Hepatocyte (in vitro differentiated cells): ENCODE results near the gene MYH11.

ENCODE experiments used
- EZH2 ChIP-seq: fragments of 200-600 bp; sonication (generic); IDR thresholded peaks from 2 replicates; pipeline ENCODE4 v1.6.1; 2016; ENCODE audit warnings: antibody characterized with exemption, mild to moderate bottlenecking, borderline replicate concordance
- EZH2phosphoT487 ChIP-seq: fragments of 200-600 bp; sonication (generic); IDR thresholded peaks from one replicate; pipeline ENCODE4 v1.6.1; 2018; ENCODE audit warnings: antibody characterized with exemption, mild to moderate bottlenecking, low read depth, moderate library complexity; ENCODE audit not compliant: unreplicated experiment, severe bottlenecking
- TF ChIP-seq, protein P1 (sequence below): fragments of 200-600 bp; sonication (generic); IDR thresholded peaks from 2 replicates; pipeline ENCODE4 v1.5.1; 2016; ENCODE audit warnings: antibody characterized with exemption, mild to moderate bottlenecking; ENCODE audit not compliant: poor library complexity

DNA sequence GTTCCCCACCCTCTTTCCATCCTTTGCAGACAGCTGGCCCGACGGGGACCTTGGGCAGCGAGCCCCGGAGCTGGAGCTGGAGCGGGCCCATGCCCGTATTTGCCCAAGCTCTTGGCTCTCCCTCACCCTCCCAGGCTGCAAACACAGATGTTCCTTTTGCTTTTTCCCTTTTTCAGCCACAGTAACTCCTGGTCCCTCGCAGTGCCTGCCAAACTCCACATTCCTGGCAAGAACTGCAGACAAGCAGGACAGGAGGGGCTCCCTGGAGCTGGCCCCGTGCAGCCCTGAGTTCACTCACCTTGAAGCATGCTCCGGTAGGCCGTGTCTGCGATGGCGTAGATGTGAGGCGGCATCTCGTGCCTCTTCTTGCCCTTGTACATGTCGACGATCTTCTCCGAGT, 33.9 kb downstream of the MYH11 start:
- TF ChIP-seq, protein P1, sequence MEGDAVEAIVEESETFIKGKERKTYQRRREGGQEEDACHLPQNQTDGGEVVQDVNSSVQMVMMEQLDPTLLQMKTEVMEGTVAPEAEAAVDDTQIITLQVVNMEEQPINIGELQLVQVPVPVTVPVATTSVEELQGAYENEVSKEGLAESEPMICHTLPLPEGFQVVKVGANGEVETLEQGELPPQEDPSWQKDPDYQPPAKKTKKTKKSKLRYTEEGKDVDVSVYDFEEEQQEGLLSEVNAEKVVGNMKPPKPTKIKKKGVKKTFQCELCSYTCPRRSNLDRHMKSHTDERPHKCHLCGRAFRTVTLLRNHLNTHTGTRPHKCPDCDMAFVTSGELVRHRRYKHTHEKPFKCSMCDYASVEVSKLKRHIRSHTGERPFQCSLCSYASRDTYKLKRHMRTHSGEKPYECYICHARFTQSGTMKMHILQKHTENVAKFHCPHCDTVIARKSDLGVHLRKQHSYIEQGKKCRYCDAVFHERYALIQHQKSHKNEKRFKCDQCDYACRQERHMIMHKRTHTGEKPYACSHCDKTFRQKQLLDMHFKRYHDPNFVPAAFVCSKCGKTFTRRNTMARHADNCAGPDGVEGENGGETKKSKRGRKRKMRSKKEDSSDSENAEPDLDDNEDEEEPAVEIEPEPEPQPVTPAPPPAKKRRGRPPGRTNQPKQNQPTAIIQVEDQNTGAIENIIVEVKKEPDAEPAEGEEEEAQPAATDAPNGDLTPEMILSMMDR, result no peak
- TF ChIP-seq EZH2phosphoT487 (no peak), EZH2 (no peak)
